Stimulated activated CD8-positive, alpha-beta memory T cell treated with anti-CD3 and anti-CD28 coated beads, Interleukin-12 subunit alpha, Interleukin-12 subunit beta, amount 100 ng/mL, for 1 hour (primary cell): Measurements from ENCODE around the gene RLF.

Experiments
- DNase-seq: peaks from one replicate; pipeline ENCODE4 v3.0.0-alpha.2; 2020; ENCODE audit warnings: low read depth

Gene RLF

DNA sequence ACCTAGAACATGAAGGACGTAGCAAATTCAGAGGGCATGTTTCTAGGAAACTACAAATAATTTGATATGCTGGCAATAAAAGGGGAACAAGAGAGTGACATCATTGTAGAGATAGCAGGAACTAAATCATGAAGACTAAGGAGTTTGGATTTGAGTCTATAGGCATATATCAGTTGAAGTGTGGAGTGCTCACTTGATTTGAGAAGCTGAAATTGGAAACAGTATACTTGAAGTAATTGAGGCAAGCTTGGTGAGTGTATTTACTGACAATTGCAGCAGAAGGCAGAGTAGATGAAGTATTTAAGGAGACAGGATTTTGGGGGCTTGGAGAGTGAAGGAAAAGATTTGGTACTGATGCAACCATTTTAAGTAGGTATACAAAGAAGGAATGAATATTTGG lies 80.2 kb downstream of the RLF start:
- no peak for DNase-seq

DNA sequence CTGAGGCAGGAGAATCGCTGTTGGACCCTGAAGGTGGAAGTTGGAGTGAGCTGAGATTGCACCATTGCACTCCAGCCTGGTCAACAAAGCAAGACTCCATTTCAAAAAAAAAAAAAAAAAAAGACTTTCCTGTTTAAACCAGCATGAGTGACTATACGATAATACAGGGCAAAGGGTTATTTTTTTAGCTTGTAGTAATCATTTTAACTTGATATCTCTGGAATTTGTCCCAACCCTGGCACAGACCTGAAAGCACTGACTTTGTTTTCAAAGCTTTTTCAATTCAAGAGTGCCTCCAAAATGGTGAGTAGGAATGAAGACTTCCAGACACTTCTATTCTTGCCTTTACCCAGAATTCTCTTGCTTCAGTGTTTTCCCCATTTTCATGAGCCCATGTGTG lies 82.2 kb downstream of the RLF start:
- no peak for DNase-seq

DNA sequence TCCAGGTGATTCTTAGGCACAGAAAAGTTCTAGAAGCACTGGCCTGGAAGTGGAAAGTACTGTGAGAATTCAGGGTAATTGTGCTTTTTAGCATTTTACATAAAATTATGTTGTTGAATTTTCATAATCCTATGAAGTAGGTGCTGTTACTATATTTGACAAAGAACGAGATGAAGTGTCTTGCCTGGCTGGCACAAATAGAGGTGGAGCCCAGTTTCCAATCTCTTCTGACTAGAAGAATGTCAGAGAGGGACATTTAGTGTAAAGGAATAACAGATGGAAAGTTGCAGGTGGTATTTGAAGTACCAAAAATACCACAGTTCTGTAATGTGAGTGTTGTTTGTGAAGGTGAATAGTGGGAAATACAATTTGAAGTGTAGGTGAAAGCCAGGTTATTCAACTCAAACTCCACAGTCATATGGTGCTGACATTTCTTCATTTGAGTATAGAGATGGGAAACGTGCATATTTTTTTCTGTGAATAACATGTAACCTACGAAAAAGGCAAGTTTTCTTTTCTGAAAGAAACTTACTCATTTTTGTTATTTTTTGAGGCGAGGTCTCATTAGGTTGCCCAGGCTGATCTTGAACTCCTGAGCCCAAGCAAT lies 83.1 kb downstream of the RLF start:
- DNase-seq = no peak

DNA sequence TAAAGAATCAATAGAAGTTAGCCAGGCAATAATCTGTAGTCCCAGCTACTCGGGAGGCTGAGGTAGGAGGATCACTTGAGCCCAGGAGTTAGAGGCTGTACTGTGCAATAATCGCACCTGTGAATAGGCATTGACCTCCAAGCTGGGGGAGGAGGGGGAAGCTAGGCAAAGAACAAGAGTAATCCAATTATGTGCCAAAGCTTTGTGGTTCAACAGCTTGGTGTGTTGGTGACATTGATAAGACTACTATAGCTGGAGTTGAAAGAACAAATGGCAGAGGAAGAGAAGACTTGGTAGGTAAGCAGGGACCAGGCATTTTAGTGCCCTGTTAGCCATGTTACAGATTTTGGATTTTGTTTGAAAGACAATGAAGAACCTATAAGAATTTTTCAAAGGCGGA lies 84.5 kb downstream of the RLF start:
- DNase-seq = no peak

DNA sequence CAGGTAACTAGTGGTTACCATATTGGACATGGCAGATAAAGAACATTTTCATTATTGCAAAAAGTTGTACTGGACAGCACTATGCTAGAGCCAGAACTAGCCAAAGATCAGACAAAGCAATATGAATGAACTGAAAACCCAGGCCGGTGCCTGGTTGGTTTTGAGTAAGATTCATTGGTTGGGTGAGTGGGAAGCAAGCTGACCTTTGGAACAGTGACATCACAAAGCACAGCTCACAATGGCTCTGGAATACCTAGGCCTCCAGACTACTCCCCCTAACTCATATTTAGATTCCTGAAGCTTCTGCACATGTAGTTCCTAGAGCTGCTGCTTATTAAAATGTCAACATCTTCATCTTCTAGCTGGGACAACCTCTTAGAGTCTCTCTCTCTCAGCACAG lies 86.5 kb downstream of the RLF start, which contains the start of gene TMCO2:
Gene TMCO2, plus strand, starts transcription at position 283 of the 400 bp plus-strand sequence. Its CDS starts 57 bp downstream, at position 340.
- DNase-seq = no peak

DNA sequence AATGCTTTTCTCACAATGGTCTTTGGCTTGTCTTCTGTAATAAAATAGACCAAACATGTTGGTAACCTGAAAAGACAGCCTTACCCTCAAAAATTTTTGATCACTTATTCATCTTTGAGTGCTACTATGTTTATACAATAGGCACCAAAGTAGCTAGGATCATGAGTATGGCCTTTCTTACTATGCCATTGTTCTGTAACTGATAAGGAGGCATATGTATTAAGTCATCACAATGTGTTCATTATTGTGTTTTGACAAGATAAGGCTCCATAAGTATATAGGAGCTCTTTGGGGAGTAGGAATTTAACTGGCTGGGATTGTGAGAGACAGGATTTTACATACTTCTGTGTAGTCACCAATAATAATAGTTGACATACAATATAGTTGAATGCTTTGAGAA lies 87.2 kb downstream of the RLF start:
- DNase-seq = no peak

DNA sequence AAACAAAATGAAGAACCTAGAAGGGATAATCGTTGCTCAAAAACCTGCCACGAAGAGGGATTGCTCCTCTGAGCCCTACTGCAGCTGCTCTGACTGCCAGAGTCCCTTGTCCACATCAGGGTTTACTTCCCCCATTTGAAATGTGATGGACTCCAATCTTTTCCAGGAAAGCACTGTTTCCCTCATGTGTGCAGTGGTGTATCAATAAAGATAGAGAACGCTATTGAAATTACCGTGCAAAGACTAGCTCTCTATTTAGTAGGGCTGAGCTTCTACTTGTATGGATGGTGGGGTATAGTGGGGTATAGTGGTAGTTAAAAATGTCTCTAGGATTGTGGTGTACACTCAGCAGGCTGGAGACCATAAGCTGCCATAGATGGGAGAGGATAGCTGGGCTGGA lies 90.3 kb downstream of the RLF start:
- DNase-seq = no peak

DNA sequence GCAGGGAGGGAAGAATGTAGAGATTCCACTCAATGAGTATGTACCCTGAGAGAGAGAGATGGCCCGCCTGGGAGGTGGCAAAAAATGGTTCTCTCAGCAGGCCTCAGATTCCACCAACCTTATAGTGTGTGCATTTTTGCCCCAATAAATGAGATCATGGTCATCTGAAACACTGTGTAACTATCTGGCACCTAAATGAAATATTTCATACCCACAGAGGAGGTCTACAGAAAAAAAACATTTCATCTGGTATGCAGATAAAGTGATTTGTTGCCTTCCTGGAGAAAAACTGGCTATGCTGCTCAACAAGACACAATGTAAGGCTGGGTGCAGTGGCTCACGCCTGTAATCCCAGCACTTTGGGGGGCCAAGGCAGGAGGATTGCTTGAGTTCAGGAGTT lies 91.4 kb downstream of the RLF start:
- DNase-seq = no peak

DNA sequence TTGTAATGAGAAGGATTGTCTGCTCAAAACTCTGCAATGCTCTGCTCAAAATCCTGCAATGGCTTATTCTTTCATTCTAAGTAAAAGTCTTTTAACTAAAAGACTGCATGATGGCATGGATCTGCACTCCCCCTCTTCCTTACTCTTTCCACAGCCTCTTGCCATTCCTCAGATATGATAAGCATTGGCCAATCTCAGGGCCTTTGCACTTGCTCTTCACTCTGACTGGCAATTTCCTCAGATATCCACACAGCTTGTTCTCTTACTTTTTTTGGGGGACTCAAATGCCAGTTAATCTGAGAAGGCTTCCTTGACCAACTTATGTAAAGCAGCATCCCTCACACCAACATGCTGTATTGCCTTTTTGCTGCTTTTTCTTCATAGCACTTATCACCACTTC lies 94.0 kb downstream of the RLF start:
- no peak for DNase-seq

DNA sequence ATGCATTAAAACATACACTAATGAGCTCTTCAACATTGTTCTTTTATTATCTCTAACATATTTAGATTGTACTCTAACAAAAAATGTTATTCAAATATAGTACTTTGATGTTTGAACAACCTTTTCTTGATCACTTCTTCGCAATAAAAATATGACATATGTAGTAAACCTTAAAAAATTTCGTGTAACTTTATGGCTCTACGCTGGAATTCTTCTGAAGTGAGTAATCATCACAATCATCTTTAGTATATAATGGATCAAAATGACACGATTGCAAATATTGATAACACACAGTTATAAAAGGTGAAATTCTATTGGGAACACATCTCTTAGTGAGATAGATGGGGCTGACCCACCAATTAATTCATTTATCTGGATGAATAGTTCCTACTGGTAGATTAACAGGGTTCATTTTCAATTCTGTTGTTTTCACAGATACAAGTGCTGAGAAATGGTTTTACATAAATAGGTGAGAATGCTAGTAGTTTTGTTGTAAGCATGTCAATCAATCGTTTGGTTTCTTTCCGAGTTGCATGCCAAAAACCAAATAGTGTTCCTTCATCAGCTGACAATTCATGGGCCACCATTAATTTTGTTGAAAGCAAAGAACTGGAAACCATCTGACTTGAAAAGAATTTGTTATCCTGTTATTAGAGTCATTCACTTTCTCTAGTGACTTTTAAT lies 95.4 kb downstream of the RLF start:
- DNase-seq = no peak

DNA sequence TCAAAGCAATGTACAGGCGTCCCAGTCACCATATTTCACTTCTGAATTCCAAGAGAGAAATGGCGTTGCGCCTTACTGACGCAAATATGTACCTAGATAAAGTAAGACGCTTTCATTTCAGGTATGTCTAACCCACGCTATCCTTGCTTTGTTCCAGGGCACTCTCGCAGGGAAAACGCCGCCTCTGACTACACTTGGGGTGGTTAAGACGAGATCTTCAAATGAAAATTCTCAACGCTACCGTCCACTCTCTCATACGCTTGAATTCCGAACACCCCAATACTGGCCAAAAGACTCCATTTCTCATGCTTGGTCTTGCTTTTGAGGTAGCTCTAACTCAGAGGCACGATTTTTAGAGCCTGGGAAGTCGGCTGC lies 96.1 kb downstream of the RLF start:
- no peak for DNase-seq

DNA sequence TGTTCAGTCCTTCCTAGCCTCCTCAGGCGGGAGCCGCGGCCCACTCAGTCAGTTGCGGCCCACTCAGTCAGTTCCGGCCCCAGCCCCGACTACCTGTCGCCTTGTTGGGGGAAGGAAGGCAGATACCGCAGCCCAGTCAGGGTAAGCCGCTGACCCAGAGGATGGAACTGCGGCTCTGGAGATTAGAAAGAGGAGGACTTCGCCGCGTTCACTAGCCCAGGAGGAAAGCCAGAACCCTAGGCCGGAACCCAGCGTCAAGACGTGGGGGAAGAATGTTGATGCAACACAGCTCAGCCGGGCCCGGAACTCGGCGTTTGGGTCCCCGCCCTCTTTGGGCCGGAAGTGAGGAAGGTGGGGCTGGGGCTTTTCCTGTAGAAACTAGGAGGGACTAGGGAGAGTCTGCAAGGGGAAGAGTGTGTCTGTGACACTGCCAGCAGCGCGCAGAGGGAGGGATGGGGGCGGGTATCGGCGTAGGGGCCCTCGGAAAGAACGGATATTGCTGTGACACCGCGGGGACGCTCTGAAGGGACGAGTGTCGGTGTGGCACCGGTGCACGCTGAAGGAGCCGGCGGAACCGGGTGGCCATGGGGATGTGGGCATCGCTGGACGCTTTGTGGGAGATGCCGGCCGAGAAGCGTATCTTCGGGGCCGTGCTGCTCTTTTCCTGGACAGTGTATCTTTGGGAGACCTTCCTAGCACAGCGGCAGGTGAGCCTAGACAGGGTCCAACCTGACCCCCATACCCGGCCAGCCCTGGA lies 96.7 kb downstream of the RLF start, which contains the start of gene ZMPSTE24:
Gene ZMPSTE24, plus strand, starts transcription at position 549 of the 757 bp plus-strand sequence. Its CDS starts 36 bp downstream, at position 585.
- DNase-seq = peak; percentile 92

DNA sequence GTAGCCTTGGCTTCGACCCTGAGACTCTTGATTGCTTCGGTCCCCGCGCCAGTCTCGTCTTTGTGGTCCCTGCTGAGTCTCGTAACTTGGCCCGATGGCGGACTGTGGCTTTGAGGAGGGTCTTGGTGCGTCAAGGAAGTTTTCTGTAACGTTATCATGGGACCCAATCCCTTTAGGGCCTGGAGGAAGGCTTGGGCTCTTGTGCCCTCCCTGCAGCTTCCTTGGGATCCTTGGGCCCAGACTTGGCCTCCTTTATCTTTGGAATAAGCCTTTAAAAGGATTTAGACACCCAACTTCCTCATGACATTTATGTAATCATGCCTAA lies 97.2 kb downstream of the RLF start:
- DNase-seq = no peak

DNA sequence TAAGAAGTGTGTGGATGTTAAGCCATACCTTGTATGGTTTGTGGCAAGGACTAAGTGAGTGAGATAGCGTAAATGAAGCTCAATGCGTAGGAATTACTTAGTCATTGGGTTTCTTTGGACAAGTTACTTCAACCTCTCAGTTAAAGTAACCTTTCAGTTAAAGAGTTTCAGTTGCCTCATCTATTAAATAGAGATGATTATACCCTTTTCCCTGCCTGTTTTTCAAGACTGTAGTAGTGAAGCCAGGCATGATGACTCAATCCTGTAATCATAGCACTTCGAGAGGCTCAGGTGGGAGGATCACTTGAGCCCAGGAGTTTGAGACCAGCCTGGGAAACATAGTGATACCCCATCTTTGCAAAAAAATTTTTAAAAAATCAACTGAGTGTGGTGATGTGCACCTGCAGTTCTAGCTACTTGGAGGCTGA lies 103.2 kb downstream of the RLF start:
- no peak for DNase-seq

DNA sequence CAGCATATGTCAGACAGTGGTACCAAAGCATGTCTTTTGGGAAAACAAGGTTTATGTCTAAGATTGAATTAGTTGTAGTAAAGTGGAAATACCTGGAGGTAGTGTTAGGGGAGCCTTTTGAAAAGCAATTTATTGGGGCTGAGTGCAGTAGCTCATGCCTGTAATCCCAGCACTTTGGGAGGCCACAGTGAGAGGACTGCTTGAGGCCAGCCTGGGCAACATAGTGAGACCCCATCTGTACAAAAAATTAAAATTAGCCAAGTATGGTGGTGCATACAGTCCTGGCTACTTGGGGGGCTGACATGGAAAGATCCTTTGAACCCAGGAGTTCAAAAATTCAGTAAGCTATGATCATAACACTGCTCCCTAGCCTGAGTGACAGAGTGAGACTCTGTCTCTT lies 104.1 kb downstream of the RLF start:
- no peak for DNase-seq

DNA sequence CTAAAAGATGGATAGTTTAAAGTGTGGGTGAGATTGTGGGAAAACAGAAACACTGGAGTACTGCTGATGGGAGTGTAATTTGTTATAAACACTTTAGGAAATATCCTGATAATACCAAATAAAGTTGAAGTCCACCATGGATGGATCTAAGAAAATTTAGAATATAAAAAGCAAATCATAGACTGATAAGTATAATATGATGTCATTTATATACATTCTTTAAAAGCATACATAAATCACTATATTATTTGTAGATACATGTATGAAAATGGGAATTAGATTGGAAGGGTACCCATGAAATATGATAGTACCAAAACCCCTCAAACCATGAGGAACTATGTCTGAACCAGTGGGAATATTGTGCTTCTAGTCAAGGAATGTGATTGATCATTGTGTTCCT lies 104.7 kb downstream of the RLF start:
- DNase-seq = no peak

DNA sequence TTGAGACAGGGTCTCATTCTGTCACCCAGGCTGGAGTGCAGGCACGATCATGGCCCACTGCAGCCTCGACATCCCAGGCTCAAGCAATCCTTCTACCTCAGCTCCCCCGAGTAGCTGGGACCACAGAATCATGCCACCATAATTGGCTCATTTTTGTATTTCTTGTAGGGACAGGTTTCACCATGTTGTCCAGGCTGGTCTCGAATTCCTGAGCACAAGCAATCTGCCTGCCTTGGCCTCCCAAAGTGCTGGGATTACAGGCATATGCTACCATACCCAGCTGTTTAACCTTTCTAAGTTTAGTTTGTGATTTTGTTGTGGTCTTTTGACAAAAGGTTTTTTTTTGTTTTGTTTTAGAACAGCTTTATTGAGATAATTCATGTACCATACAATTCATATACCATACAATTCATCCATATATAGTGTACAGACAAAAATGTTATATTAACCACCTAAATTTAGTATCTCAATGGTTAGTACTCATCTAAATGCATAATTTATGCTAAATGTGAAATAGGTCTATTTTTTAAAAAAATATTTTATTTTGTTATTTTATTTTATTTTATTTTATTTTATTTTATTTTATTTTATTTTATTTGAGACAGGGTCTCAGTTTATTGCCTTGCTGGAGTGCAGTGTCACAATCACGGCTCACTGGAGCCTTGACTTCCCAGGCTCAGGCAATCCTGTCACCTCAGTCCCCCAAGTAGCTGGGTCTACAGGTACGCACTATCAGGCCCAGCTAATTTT lies 105.8 kb downstream of the RLF start:
- no peak for DNase-seq

DNA sequence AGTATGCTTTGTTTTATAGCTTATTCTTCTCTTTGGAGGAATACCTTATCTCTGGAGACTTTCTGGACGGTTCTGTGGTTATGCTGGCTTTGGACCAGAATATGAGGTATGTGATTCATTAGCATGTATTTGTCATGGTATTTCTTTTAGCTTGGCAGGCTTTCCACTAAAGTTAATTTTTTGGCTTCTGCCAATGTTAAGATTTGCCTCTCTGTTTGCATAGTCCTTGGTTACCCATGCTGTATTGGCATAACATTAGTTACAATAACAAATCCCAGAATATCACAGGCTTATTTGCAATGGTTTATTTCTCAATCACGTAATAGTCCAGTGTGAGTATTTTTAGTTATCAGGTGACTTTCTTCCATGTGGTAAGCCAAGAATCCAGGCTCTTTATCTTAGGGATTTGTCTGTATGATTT lies 106.6 kb downstream of the RLF start:
- no peak for DNase-seq

DNA sequence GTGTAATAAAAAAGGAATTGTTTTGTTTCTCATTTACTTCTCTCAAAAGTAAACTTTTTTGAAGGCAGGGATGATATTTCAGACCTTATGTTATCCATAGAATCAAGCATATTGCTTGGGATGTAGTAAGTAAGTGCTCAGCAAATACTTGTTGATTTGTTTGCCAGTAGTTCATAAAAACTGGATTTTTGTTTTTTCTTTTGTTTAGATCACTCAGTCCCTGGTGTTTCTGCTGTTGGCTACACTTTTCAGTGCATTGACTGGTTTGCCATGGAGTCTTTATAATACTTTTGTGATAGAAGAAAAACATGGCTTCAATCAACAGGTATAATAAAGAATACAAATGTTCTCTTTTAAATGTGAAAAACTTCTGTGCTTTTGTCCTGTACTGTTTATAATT lies 107.0 kb downstream of the RLF start:
- no peak for DNase-seq

DNA sequence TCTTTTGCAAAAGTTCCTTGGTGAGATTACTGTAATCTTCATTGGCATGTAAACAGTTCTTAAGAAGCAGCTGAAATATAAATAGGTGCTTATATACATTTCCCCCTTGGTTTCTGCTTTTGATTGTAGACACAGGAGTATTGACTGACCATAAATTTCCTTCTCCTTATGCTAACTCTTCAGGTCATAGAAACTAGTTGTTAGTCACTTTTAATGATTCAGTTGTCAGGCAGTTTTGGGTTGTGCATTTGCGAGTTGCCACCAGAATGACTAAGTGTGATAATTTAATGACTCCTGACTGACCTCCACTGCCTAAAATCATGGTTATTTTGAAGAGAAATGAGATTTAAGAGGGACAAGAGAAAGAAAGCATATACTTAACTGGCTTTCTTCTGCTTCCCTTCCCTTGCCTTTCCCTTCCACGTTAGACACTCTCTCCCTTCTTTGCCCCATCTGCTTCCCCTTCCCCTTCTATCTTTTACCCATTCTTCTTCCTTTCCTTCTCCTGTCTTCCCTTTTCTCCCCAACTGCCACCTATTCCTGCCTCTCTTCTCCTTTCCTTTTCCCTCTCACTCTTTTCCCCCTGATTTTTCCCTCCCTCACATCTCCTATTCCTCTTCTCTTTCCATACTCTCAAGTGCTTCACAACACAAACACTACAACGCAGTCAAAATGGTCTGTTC lies 109.1 kb downstream of the RLF start:
- DNase-seq = no peak

DNA sequence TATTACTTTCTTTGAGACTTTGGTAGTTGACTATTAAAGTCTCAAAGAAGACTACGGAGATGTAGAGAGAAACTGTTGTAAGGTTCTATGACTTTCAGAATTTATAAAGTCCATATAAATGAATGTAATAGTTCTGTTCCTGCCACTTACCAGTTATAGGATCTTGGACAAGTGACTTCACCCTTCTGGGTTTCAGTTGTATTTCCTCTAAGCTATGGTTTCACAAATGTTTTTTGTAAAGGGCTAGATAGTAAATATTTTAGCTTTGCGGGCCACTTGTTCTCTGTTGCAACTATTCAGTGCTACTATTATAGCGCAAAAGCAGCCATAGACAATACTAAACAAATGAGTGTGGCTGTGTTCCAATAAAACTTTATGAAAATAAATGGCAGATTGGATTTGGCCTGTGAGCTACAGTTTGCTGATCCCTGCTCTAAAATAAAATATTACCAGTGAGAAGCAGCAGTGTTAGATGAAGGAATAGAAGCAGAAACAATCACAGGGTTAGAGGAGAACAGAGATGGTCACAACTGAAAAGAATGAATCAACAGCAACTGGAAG lies 111.5 kb downstream of the RLF start:
- DNase-seq = no peak
